ENCODE measurements around the gene ALAD. TPM values are rescaled to one million over a fixed set of nuclear protein-coding genes. Genes with fewer than 3 reads are reported as not detected.

ALAD gene
- total and polyA plus RNA-seq, 9 of the 15 experiments (the other 6 are each of a cell fraction or from before 2014, with no cell fraction given): 1.3 to 12.7 (median 6.8) TPM

GRCh38 chr9:113428062-113428615 is 27.1 kb upstream of the ALAD start (continued):
- no peak for TF ChIP-seq PRMT5 (CRISPR knock-in tag; IDR thresholded peaks at IDR 0.05)
- TF ChIP-seq CHAMP1 (IDR thresholded peaks at IDR 0.05): no peak
- no peak for TF ChIP-seq ARNT (IDR thresholded peaks at IDR 0.05)
- TF ChIP-seq ZC3H8 (IDR thresholded peaks at IDR 0.05): no peak

- Histone ChIP-seq H4K20me1 (replicated peaks; ENCODE audit: control insufficient read depth, insufficient read depth, low read length) (no peaks in the 10 kb centered on the region), H3K4me2 (ENCODE audit: insufficient read depth, low read length) (no peak overlapping the region), H2AFZ (ENCODE audit: low read depth, low read length) (no peak overlapping the region), H3K36me3 (ENCODE audit: control insufficient read depth, insufficient read depth, low read length) (no peaks in the 10 kb centered on the region), H3K27ac (ENCODE audit: extremely low read depth, low read depth, low read length) (no peak overlapping the region), H3K4me1 (replicated peaks in 1 of 2; ENCODE audit: control insufficient read depth in 2 of 2, insufficient read depth in 2 of 2, low read length in 2 of 2) (no peaks in the 10 kb centered on the region), H3K27me3 (ENCODE audit: control insufficient read depth in 2 of 2, insufficient read depth in 2 of 2, low read length in 2 of 2) (peaks cover 10 to 17% of the 10 kb centered on the region in 2 experiments; a peak in 3 of 5 replicates), H3K4me3 (no peak overlapping the region), H3K9ac (ENCODE audit: insufficient read depth in 1 of 2, low read depth in 2 of 2, low read length in 2 of 2) (no peak overlapping the region), H3K79me2 (ENCODE audit: control insufficient read depth, insufficient read depth, low read length) (no peaks in the 10 kb centered on the region), H3K9me1 (ENCODE audit: control insufficient read depth, insufficient read depth, low read length) (no peaks in the 10 kb centered on the region), H3K9me3 (replicated peaks; ENCODE audit: control insufficient read depth, insufficient read depth, low read depth, low read length) (no peaks in the 10 kb centered on the region)
- POLR2A ChIA-PET: interaction anchor here (1.7 kb wide), 1 partner anchor 17 kb away, joined by 7 read pairs; the partner anchor contains the start of genes C9orf43 and POLE3
- CTCF ChIA-PET (ENCODE audit: low intra/inter-chr PET ratio): no interaction called here
- no peak for ATAC-seq
- 41% methylated on average over 2 of the region's 2 CpGs for WGBS (ENCODE audit: insufficient coverage, low coverage, missing lambda C conversion rate)
- no peak for DNase-seq (ENCODE audit: extremely low read depth in 1 of 4, low spot score in 3 of 4)
- no peak for FAIRE-seq
- no TSS peak for BruUV-seq (replicated peaks)
- in situ Hi-C loops (cut with MboI) (no loop called here), intact Hi-C loops (cut with micrococcal nuclease) (no loop called here)
- no peak for TF ChIP-seq TEAD1 (CRISPR knock-in tag; IDR thresholded peaks at IDR 0.05)
- TF ChIP-seq CEBPB (tag; IDR thresholded peaks at IDR 0.05): peak; percentile 76
- 0 out of 2 replicates have a peak, but pooled peaks have one; percentile 10 for TF ChIP-seq CEBPG (CRISPR knock-in tag; IDR thresholded peaks at IDR 0.05)
- peak; percentile 36 to 78; a peak in 2 of 4 replicates for TF ChIP-seq CEBPG (tag; conservative IDR thresholded peaks at IDR 0.05 in 1 of 2, IDR thresholded peaks at IDR 0.05 in 1 of 2)
- TF ChIP-seq NCOA1 (IDR thresholded peaks at IDR 0.05; ENCODE audit: low read depth): no peak
- TF ChIP-seq FOSL1 (tag; conservative IDR thresholded peaks at IDR 0.05): peak; percentile 84
- peak; percentile 37 for TF ChIP-seq ZNF146 (CRISPR knock-in tag; IDR thresholded peaks at IDR 0.05; ENCODE audit: unreplicated experiment)
- TF ChIP-seq ZKSCAN1 (IDR thresholded peaks at IDR 0.05; ENCODE audit: low read depth, low read length): no peak
- TF ChIP-seq ZBTB5 (IDR thresholded peaks at IDR 0.05): no peak
- TF ChIP-seq ZNF263 (CRISPR knock-in tag; IDR thresholded peaks at IDR 0.05; ENCODE audit: borderline replicate concordance): no peak
- peak; percentile 53 for TF ChIP-seq ATF3 (IDR thresholded peaks at IDR 0.05)
- no peak for TF ChIP-seq ATF3 (CRISPR knock-in tag; conservative IDR thresholded peaks at IDR 0.05)
- TF ChIP-seq JUND (IDR thresholded peaks at IDR 0.05; ENCODE audit: borderline replicate concordance, low read depth, low read length): peak; percentile 60; the same call in 1 of the 2 replicates
- 0 out of 3 replicates have a peak, but pooled peaks have one; percentile 26 for TF ChIP-seq JUND (tag; IDR thresholded peaks at IDR 0.05; ENCODE audit: borderline replicate concordance, low read depth, low read length)
These were observed 26.5 kb upstream of the ALAD start for GRCh38 chr9:113427629-113428028.
